C4-2B (cell line): ENCODE measurements around the gene JADE1.

Experiments
- CTCF ChIP-seq: fragments of 450-650 bp; conservative IDR thresholded peaks from 2 replicates; pipeline ENCODE4 v1.5.1; 2017; ENCODE audit warnings: mild to moderate bottlenecking
- ZFX ChIP-seq: fragments of 450-650 bp; IDR thresholded peaks from 2 replicates; pipeline ENCODE4 v1.6.1; 2017

GRCh38 chr4:128802680-128803628, 6.5 kb upstream of the JADE1 start:
- TF ChIP-seq CTCF = no peak
- TF ChIP-seq ZFX = no peak
